HEK293 (cell line): ENCODE data around the gene RCSD1.

Experiments
- CTCF ChIA-PET: fragments of 350-600 bp; formaldehyde crosslinking; extraction: SDS; loops from one replicate; lab custom pipeline; 2021; ENCODE audit warnings: antibody characterized with exemption; lab: Yijun Ruan, JAX
- POLR2A ChIA-PET: fragments of 300-600 bp; formaldehyde crosslinking; extraction: SDS; loops from one replicate; lab custom pipeline; 2020; ENCODE audit warnings: antibody characterized with exemption, inconsistent platforms; lab: Yijun Ruan, JAX
- H3K27ac ChIP-seq: fragments of 200-500 bp; sonication (Bioruptor generic); 2 replicates; pipeline ENCODE4 v1.5.1; 2014; ENCODE audit warnings: low read depth, low read length, control low read depth, inconsistent platforms; ENCODE audit errors: extremely low read depth
- H3K36me3 ChIP-seq, 2 experiments: fragments of 200-500 bp in 1 of 2; sonication (Bioruptor generic) in 1 of 2; 1 replicate in 1 of 2; 2 replicates in 1 of 2; pipeline ENCODE4 v1.5.1; 2014 to 2017; ENCODE audit warnings: inconsistent platforms in 2 of 2, low read length in 2 of 2; ENCODE audit not compliant: control insufficient read depth in 2 of 2, insufficient read depth in 1 of 2
- H3K4me1 ChIP-seq: fragments of 200-500 bp; sonication (Bioruptor generic); 2 replicates; pipeline ENCODE4 v1.5.1; 2014; ENCODE audit warnings: mild to moderate bottlenecking, low read length, inconsistent platforms; ENCODE audit not compliant: control insufficient read depth, insufficient read depth
- H3K4me3 ChIP-seq: 2 replicates; pipeline ENCODE4 v1.5.1; 2011; ENCODE audit warnings: low read depth, mild to moderate bottlenecking, control low read depth, low read length, moderate library complexity
- H3K9me3 ChIP-seq: fragments of 200-500 bp; sonication (Bioruptor generic); 2 replicates; pipeline ENCODE4 v1.5.1; 2014; ENCODE audit warnings: low read depth, low read length, inconsistent platforms; ENCODE audit not compliant: control insufficient read depth, insufficient read depth
- IKZF3 ChIP-seq: fragments of 450-650 bp; IDR thresholded peaks from 2 replicates; pipeline ENCODE4 v1.5.0; 2018; ENCODE audit warnings: missing biosample characterization, mild to moderate bottlenecking, missing genetic modification characterization, moderate library complexity
- KLF7 ChIP-seq: fragments of 450-650 bp; formaldehyde crosslinking; IDR thresholded peaks from 2 replicates; pipeline ENCODE4 v1.5.1; 2016; ENCODE audit warnings: missing biosample characterization, missing genetic modification characterization, borderline replicate concordance
- SALL2 ChIP-seq: fragments of 450-650 bp; formaldehyde crosslinking; IDR thresholded peaks from 2 replicates; pipeline ENCODE4 v1.5.0; 2017; ENCODE audit warnings: missing biosample characterization, mild to moderate bottlenecking, missing genetic modification characterization, borderline replicate concordance
- SCRT1 ChIP-seq: fragments of 450-650 bp; formaldehyde crosslinking; IDR thresholded peaks from 2 replicates; pipeline ENCODE4 v1.5.1; 2016; ENCODE audit warnings: missing biosample characterization, missing genetic modification characterization, borderline replicate concordance
- SP2 ChIP-seq: fragments of 450-650 bp; formaldehyde crosslinking; IDR thresholded peaks from 2 replicates; pipeline ENCODE4 v1.5.1; 2016; ENCODE audit warnings: missing biosample characterization, missing genetic modification characterization
- SP3 ChIP-seq: fragments of 450-650 bp; formaldehyde crosslinking; IDR thresholded peaks from 2 replicates; pipeline ENCODE4 v1.5.1; 2016; ENCODE audit warnings: missing biosample characterization, missing genetic modification characterization
- SP7 ChIP-seq: fragments of 450-650 bp; formaldehyde crosslinking; IDR thresholded peaks from 2 replicates; pipeline ENCODE4 v1.5.1; 2016; ENCODE audit warnings: missing biosample characterization, missing genetic modification characterization
- WT1 ChIP-seq: fragments of 450-650 bp; formaldehyde crosslinking; IDR thresholded peaks from 2 replicates; pipeline ENCODE4 v1.5.1; 2016; ENCODE audit warnings: missing biosample characterization, missing genetic modification characterization
- YY1 ChIP-seq: fragments of 450-650 bp; formaldehyde crosslinking; IDR thresholded peaks from 2 replicates; pipeline ENCODE4 v1.5.1; 2018; ENCODE audit warnings: missing biosample characterization, missing genetic modification characterization
- ZBTB17 ChIP-seq: fragments of 450-650 bp; formaldehyde crosslinking; IDR thresholded peaks from 2 replicates; pipeline ENCODE4 v1.5.1; 2016; ENCODE audit warnings: missing biosample characterization, missing genetic modification characterization
- ZBTB6 ChIP-seq: fragments of 450-650 bp; formaldehyde crosslinking; IDR thresholded peaks from 2 replicates; pipeline ENCODE4 v1.5.1; 2017; ENCODE audit warnings: missing biosample characterization, missing genetic modification characterization
- ZIC2 ChIP-seq: fragments of 450-650 bp; formaldehyde crosslinking; IDR thresholded peaks from 2 replicates; pipeline ENCODE4 v1.5.1; 2016; ENCODE audit warnings: missing biosample characterization, missing genetic modification characterization
- ZNF10 ChIP-seq: fragments of 450-650 bp; formaldehyde crosslinking; IDR thresholded peaks from 2 replicates; pipeline ENCODE4 v1.5.1; 2017; ENCODE audit warnings: missing biosample characterization, missing genetic modification characterization
- ZNF140 ChIP-seq: fragments of 450-650 bp; formaldehyde crosslinking; IDR thresholded peaks from 2 replicates; pipeline ENCODE4 v1.5.1; 2016; ENCODE audit warnings: missing biosample characterization, missing genetic modification characterization
- ZNF16 ChIP-seq: fragments of 450-650 bp; formaldehyde crosslinking; IDR thresholded peaks from 2 replicates; pipeline ENCODE4 v1.5.1; 2016; ENCODE audit warnings: low read depth, missing biosample characterization, missing genetic modification characterization
- ZNF174 ChIP-seq: fragments of 450-650 bp; formaldehyde crosslinking; IDR thresholded peaks from 2 replicates; pipeline ENCODE4 v1.5.0; 2017; ENCODE audit warnings: missing biosample characterization, mild to moderate bottlenecking, missing genetic modification characterization
- ZNF24 ChIP-seq: fragments of 450-650 bp; formaldehyde crosslinking; IDR thresholded peaks from 2 replicates; pipeline ENCODE4 v1.5.1; 2016; ENCODE audit warnings: missing biosample characterization, missing genetic modification characterization
- ZNF248 ChIP-seq: fragments of 450-650 bp; formaldehyde crosslinking; IDR thresholded peaks from 2 replicates; pipeline ENCODE4 v1.5.1; 2017; ENCODE audit warnings: missing biosample characterization, missing genetic modification characterization
- ZNF266 ChIP-seq: fragments of 450-650 bp; formaldehyde crosslinking; IDR thresholded peaks from 2 replicates; pipeline ENCODE4 v1.5.1; 2016; ENCODE audit warnings: missing biosample characterization, missing genetic modification characterization, low read depth
- ZNF398 ChIP-seq: fragments of 450-650 bp; formaldehyde crosslinking; IDR thresholded peaks from 2 replicates; pipeline ENCODE4 v1.5.1; 2017; ENCODE audit warnings: missing biosample characterization, missing genetic modification characterization
- ZNF488 ChIP-seq: fragments of 450-650 bp; formaldehyde crosslinking; IDR thresholded peaks from 2 replicates; pipeline ENCODE4 v1.5.1; 2016; ENCODE audit warnings: missing biosample characterization, missing genetic modification characterization
- ZNF629 ChIP-seq: fragments of 450-650 bp; formaldehyde crosslinking; IDR thresholded peaks from 2 replicates; pipeline ENCODE4 v1.5.1; 2017; ENCODE audit warnings: missing biosample characterization, missing genetic modification characterization
- ZNF677 ChIP-seq: fragments of 450-650 bp; IDR thresholded peaks from 2 replicates; pipeline ENCODE4 v1.5.0; 2018; ENCODE audit warnings: missing biosample characterization, mild to moderate bottlenecking, missing genetic modification characterization, moderate library complexity

RCSD1 gene

GRCh38 chr1:167618366-167618765, 11.7 kb upstream of the RCSD1 start:
- no peaks in the 10 kb centered on the region for H3K36me3 ChIP-seq
- ChIA-PET CTCF (no interaction called here), POLR2A (no interaction called here)
- no peak overlapping the region for H3K27ac ChIP-seq
- no peak overlapping the region for H3K4me3 ChIP-seq
- H3K9me3 ChIP-seq, result no peaks in the 10 kb centered on the region
- no peaks in the 10 kb centered on the region for H3K4me1 ChIP-seq
- TF ChIP-seq ZNF629 (tag by site-specific recombination), result no peak
- TF ChIP-seq ZNF248, result no peak
- no peak for TF ChIP-seq ZNF174 (tag by site-specific recombination)
- TF ChIP-seq IKZF3 (tag by site-specific recombination), result no peak
- no peak for TF ChIP-seq ZBTB6 (tag by site-specific recombination)
- no peak for TF ChIP-seq ZNF488 (tag by site-specific recombination)
- no peak for TF ChIP-seq ZNF16

GRCh38 chr1:167618789-167619188, 11.2 kb upstream of the RCSD1 start:
- ChIA-PET CTCF (no interaction called here), POLR2A (no interaction called here)
- no peaks in the 10 kb centered on the region for H3K4me1 ChIP-seq
- H3K9me3 ChIP-seq, result no peaks in the 10 kb centered on the region
- TF ChIP-seq ZNF677 (tag by site-specific recombination) (no peak), ZNF140 (tag by site-specific recombination) (no peak), ZIC2 (tag by site-specific recombination) (no peak), WT1 (tag by site-specific recombination) (peak; percentile 42; the same call in 1 of the 2 replicates), SP2 (tag by site-specific recombination) (no peak), ZNF24 (no peak), SP7 (0 out of 2 replicates have a peak, but pooled peaks have one; percentile 23)
- TF ChIP-seq, all 188 proteins: peak for 2
- Histone ChIP-seq H3K4me3 (no peak overlapping the region), H3K36me3 (no peaks in the 10 kb centered on the region), H3K27ac (no peak overlapping the region)

GRCh38 chr1:167620002-167620401, 10.0 kb upstream of the RCSD1 start:
- H3K36me3 ChIP-seq, result no peaks in the 10 kb centered on the region
- CTCF ChIA-PET, result no interaction called here
- POLR2A ChIA-PET, result no interaction called here
- H3K9me3 ChIP-seq, result no peaks in the 10 kb centered on the region
- no peak overlapping the region for H3K27ac ChIP-seq
- no peak overlapping the region for H3K4me3 ChIP-seq
- H3K4me1 ChIP-seq, result no peaks in the 10 kb centered on the region
- no peak for TF ChIP-seq SALL2
- peak; percentile 83 for TF ChIP-seq ZNF10 (tag by site-specific recombination)
- TF ChIP-seq ZBTB17 (tag by site-specific recombination), result peak; percentile 85
- TF ChIP-seq YY1, result no peak
- peak; percentile 47; the same call in 1 of the 2 replicates for TF ChIP-seq ZNF629 (tag by site-specific recombination)
- no peak for TF ChIP-seq ZNF266 (tag by site-specific recombination)
- TF ChIP-seq SP3, result no peak
- no peak for TF ChIP-seq KLF7 (tag by site-specific recombination)
- TF ChIP-seq ZNF398 (tag by site-specific recombination), result 0 out of 2 replicates have a peak, but pooled peaks have one; percentile 11
- no peak for TF ChIP-seq SCRT1 (tag by site-specific recombination)
